ENCODE measurements around the gene CFAP92.
"Not testable (repeated sequence)": the region's sequence is repeated elsewhere in the genome, so short reads cannot be mapped to it uniquely, and the experiment has no call there.

Gene CFAP92

GRCh38 chr3:128884992-128885391 lies 108.9 kb downstream of the CFAP92 start:
- H3K27me3 Mint-ChIP-seq, result no peaks in the 10 kb centered on the region
- no peak overlapping the region for H3K27ac Mint-ChIP-seq
- no peaks in the 10 kb centered on the region for H3K9me3 Mint-ChIP-seq
- no peak overlapping the region for H3K4me3 Mint-ChIP-seq
- H3K4me1 Mint-ChIP-seq, result peaks cover 37% of the 10 kb centered on the region
- peaks cover 7% of the 10 kb centered on the region for H3K36me3 Mint-ChIP-seq

- Mint-ChIP-seq H3K9me3 (no peaks in the 10 kb centered on the region), H3K4me3 (no peak overlapping the region), H3K27ac (no peak overlapping the region), H3K4me1 (peaks cover 50% of the 10 kb centered on the region), H3K27me3 (no peaks in the 10 kb centered on the region), H3K36me3 (peaks cover 11% of the 10 kb centered on the region)
Observed at GRCh38 chr3:128882719-128883118, 111.2 kb downstream of the CFAP92 start.

GRCh38 chr3:128881576-128881975 lies 112.3 kb downstream of the CFAP92 start:
- Mint-ChIP-seq H3K4me1 (peaks cover 60% of the 10 kb centered on the region), H3K9me3 (no peaks in the 10 kb centered on the region), H3K36me3 (peaks cover 11% of the 10 kb centered on the region), H3K4me3 (peak overlapping the region; percentile 98), H3K27me3 (no peaks in the 10 kb centered on the region), H3K27ac (peak overlapping the region; percentile 74)

GRCh38 chr3:128880455-128880854 lies 113.4 kb downstream of the CFAP92 start:
- Mint-ChIP-seq H3K27ac (peak overlapping the region; percentile 100), H3K4me3 (peak overlapping the region; percentile 98), H3K36me3 (peaks cover 11% of the 10 kb centered on the region), H3K4me1 (peaks cover 70% of the 10 kb centered on the region)
- H3K9me3 Mint-ChIP-seq, H3K27me3 Mint-ChIP-seq: not testable (repeated sequence)

- H3K9me3 Mint-ChIP-seq, result no peaks in the 10 kb centered on the region
- H3K27me3 Mint-ChIP-seq, result no peaks in the 10 kb centered on the region
- H3K4me3 Mint-ChIP-seq, result peak overlapping the region; percentile 98
- H3K4me1 Mint-ChIP-seq, result peaks cover 72% of the 10 kb centered on the region
- H3K27ac Mint-ChIP-seq, result peak overlapping the region; percentile 100
- peaks cover 10% of the 10 kb centered on the region for H3K36me3 Mint-ChIP-seq
Observed at GRCh38 chr3:128879991-128880390, 113.9 kb downstream of the CFAP92 start.

- Mint-ChIP-seq H3K36me3 (peaks cover 9% of the 10 kb centered on the region), H3K4me1 (peaks cover 77% of the 10 kb centered on the region), H3K4me3 (peak within 1 kb of the TSS; percentile 98), H3K9me3 (no peaks in the 10 kb centered on the region), H3K27me3 (no peaks in the 10 kb centered on the region), H3K27ac (peak within 1 kb of the TSS; percentile 100)
Observed at GRCh38 chr3:128879125-128879969, 114.5 kb downstream of the CFAP92 start, which contains the start of gene ACAD9. TSS of gene ACAD9 (plus strand) at chr3:128879620. CDS start at chr3:128879692, 72 bp downstream.

GRCh38 chr3:128878556-128879124 lies 115.2 kb downstream of the CFAP92 start:
- no peaks in the 10 kb centered on the region for H3K9me3 Mint-ChIP-seq
- peak overlapping the region; percentile 98 for H3K4me3 Mint-ChIP-seq
- H3K36me3 Mint-ChIP-seq, result peaks cover 9% of the 10 kb centered on the region
- no peaks in the 10 kb centered on the region for H3K27me3 Mint-ChIP-seq
- peak overlapping the region; percentile 100 for H3K27ac Mint-ChIP-seq
- peaks cover 73% of the 10 kb centered on the region for H3K4me1 Mint-ChIP-seq

- peak overlapping the region; percentile 98 for H3K4me3 Mint-ChIP-seq
- H3K27ac Mint-ChIP-seq, result peak overlapping the region; percentile 100
- no peaks in the 10 kb centered on the region for H3K9me3 Mint-ChIP-seq
- H3K27me3 Mint-ChIP-seq, result no peaks in the 10 kb centered on the region
- H3K4me1 Mint-ChIP-seq, result peaks cover 71% of the 10 kb centered on the region
- H3K36me3 Mint-ChIP-seq, result peaks cover 9% of the 10 kb centered on the region
Observed at GRCh38 chr3:128878011-128878457, 115.8 kb downstream of the CFAP92 start.

- H3K27ac Mint-ChIP-seq, result peak overlapping the region; percentile 33
- H3K4me3 Mint-ChIP-seq, result peak overlapping the region; percentile 2
- no peaks in the 10 kb centered on the region for H3K9me3 Mint-ChIP-seq
- peaks cover 4% of the 10 kb centered on the region for H3K36me3 Mint-ChIP-seq
- peaks cover 47% of the 10 kb centered on the region for H3K4me1 Mint-ChIP-seq
- no peaks in the 10 kb centered on the region for H3K27me3 Mint-ChIP-seq
Observed at GRCh38 chr3:128875556-128876120, 118.2 kb downstream of the CFAP92 start.

- no peaks in the 10 kb centered on the region for H3K27me3 Mint-ChIP-seq
- H3K4me3 Mint-ChIP-seq, result no peak overlapping the region
- peaks cover 42% of the 10 kb centered on the region for H3K4me1 Mint-ChIP-seq
- H3K36me3 Mint-ChIP-seq, result peaks cover 4% of the 10 kb centered on the region
- no peak overlapping the region for H3K27ac Mint-ChIP-seq
- no peaks in the 10 kb centered on the region for H3K9me3 Mint-ChIP-seq
Observed at GRCh38 chr3:128874481-128875180, 119.2 kb downstream of the CFAP92 start.

- Mint-ChIP-seq H3K4me3 (no peak overlapping the region), H3K27ac (no peak overlapping the region), H3K27me3 (no peaks in the 10 kb centered on the region), H3K36me3 (no peaks in the 10 kb centered on the region), H3K9me3 (no peaks in the 10 kb centered on the region), H3K4me1 (peaks cover 36% of the 10 kb centered on the region)
Observed at GRCh38 chr3:128873244-128874022, 120.4 kb downstream of the CFAP92 start.

- Mint-ChIP-seq H3K4me1 (peaks cover 29% of the 10 kb centered on the region), H3K27ac (no peak overlapping the region), H3K36me3 (no peaks in the 10 kb centered on the region), H3K4me3 (no peak overlapping the region), H3K27me3 (no peaks in the 10 kb centered on the region), H3K9me3 (no peaks in the 10 kb centered on the region)
Observed at GRCh38 chr3:128872744-128873143, 121.1 kb downstream of the CFAP92 start.

GRCh38 chr3:128872282-128872681 lies 121.6 kb downstream of the CFAP92 start:
- no peaks in the 10 kb centered on the region for H3K36me3 Mint-ChIP-seq
- no peaks in the 10 kb centered on the region for H3K27me3 Mint-ChIP-seq
- H3K4me1 Mint-ChIP-seq, result peaks cover 25% of the 10 kb centered on the region
- H3K9me3 Mint-ChIP-seq, result no peaks in the 10 kb centered on the region
- no peak overlapping the region for H3K4me3 Mint-ChIP-seq
- no peak overlapping the region for H3K27ac Mint-ChIP-seq

- H3K36me3 Mint-ChIP-seq, result no peaks in the 10 kb centered on the region
- no peak overlapping the region for H3K27ac Mint-ChIP-seq
- H3K9me3 Mint-ChIP-seq, result no peaks in the 10 kb centered on the region
- no peak overlapping the region for H3K4me3 Mint-ChIP-seq
- no peaks in the 10 kb centered on the region for H3K27me3 Mint-ChIP-seq
- peaks cover 7% of the 10 kb centered on the region for H3K4me1 Mint-ChIP-seq
Observed at GRCh38 chr3:128870347-128870746, 123.5 kb downstream of the CFAP92 start.

Measured in activated naive CD4-positive, alpha-beta T cell treated with anti-CD3 and anti-CD28 coated beads, Interleukin-2, amount 50 U/mL, for 24 hours (primary cell).